GM19035 (cell line): ENCODE measurements around the gene JPT2.

ENCODE experiments used
- ATAC-seq: cut with Tn5 transposase; IDR thresholded peaks from one replicate; pipeline ENCODE4 v1.9.1; 2021; ENCODE audit not compliant: unreplicated experiment

JPT2 gene

DNA sequence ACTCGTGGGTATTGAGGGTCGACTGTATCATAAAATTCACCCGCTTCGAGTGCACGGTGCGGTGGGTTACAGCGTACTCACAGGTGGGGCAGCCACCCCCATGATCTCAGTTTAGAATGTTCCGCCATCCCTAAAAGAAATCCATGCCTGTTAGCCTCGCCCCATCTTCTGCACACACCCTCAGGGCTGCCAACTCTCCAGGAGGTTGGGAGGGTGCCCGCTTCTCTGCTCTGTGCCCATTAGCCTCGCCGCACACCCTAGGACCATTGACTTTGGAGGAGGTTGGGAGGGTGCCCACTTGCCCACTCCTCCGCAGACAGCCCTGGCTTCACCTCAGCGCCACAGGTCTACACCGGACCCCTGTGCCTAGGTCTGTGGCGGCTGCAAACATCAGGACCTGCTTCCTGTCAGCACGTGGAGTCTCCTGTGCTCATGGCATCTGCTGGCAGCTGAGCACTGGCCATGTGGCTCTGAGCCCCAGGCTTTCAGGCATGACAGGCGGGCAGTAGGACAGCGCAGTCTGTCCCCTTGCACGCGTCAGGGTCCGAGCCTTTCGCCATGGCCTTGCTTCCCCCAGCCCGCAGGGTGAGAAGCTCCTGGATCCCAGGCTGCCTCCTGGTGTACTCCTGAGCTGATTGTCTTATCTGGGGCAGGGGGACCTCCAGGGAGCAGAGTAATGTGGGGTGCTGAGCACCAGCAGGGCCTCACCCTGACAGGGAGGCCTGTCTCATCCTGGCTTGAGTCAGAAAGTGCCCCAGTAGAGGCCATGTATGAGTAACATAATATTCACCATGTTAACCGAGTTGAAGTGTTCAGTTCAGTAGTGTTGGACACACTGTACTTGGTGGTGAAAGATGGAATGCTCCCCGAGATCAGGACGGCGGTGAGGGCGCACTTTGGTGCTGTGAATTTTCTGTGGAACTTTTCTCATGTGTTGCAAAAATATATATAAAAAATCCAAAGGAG is 71.4 kb downstream of the JPT2 start:
- ATAC-seq = no peak
